Right cardiac atrium (tissue), 5 donors: ENCODE results near the gene KIAA0753. TPM values are rescaled to one million over a fixed set of nuclear protein-coding genes. Genes with fewer than 3 reads are reported as not detected.
A peak's percentile ranks its signal among the peaks of the same experiment; 100 is the strongest.
"Not testable (repeated sequence)": the region's sequence is repeated elsewhere in the genome, so short reads cannot be mapped to it uniquely, and the experiment has no call there.

Experiments used
- ATAC-seq, 2 donors: fragments of 200-7000 bp; cut with Tn5 transposase; one replicate each; pipeline versions ENCODE4 v1.8.0 to v1.9.1; 2020; ENCODE audit warnings: moderate library complexity in 2 of 2, mild to moderate bottlenecking in 1 of 2
- DNase-seq, 3 donors: peaks; one replicate each; pipeline ENCODE4 v3.0.0-alpha.2; 2020
- H3K27ac ChIP-seq: one replicate; pipeline ENCODE4 v1.5.1; 2013; ENCODE audit warnings: mild to moderate bottlenecking, low read length, control low read depth, moderate library complexity
- H3K27me3 ChIP-seq: one replicate; pipeline ENCODE4 v1.6.1; 2013; ENCODE audit not compliant: control insufficient read depth, insufficient read depth
- H3K4me1 ChIP-seq: one replicate; pipeline ENCODE4 v1.6.1; 2013; ENCODE audit warnings: low read length; ENCODE audit not compliant: control insufficient read depth, insufficient read depth
- H3K4me3 ChIP-seq: one replicate; pipeline ENCODE4 v1.5.1; 2013; ENCODE audit warnings: low read length, control low read depth
- H3K9me3 ChIP-seq: one replicate; pipeline ENCODE4 v1.6.1; 2013; ENCODE audit warnings: low read length; ENCODE audit not compliant: control insufficient read depth
- WGBS: extraction: QIAGEN DNeasy Blood & Tissue Kit; methylation state at CpG from one replicate; pipeline ENCODE4 v1.1.7; 2013; 5-methylcytosine and 5-hydroxymethylcytosine counted together
- intact Hi-C, 4 donors: fragments of 100-400 bp; cut with DNase I; formaldehyde crosslinking; loops; one replicate each; pipeline versions ENCODE4 v1.11.0 to v1.14.0; 2022 to 2023
- polyA plus RNA-seq: library from polyadenylated mRNA; stranded (reverse); fragments of 200-250 nt; gene quantifications from one replicate; pipeline ENCODE4 v1.2.3, GENCODE V29; 2013
- total RNA-seq, 4 donors: library from RNA; stranded (reverse); fragmentation: NEBNext Ultra II Directional; extraction: Animal tissue kit (Norgen Biotek cat#: 25700); gene quantifications; one replicate each; pipeline ENCODE4 v1.2.1, GENCODE V29; 2021
- donor health status: healthy with polysubstance abuse.
- donor health status: DM: no; HTN: yes; CAD: no.
- donor health status: DM: no; HTN: no; CAD: no.
- donor health status: DM: no; HTN: yes; CAD: no; lungs with severe emphysema.
- donor health status: DM: yes; HTN: yes; CAD: no.

Gene KIAA0753
- total and polyA plus RNA-seq, 5 donors = 2.9 to 9.0 (median 6.3) TPM

GRCh38 chr17:6668219-6668618 is 27.7 kb upstream of the KIAA0753 start:
- Histone ChIP-seq H3K4me3 (no peak overlapping the region), H3K27me3 (no peaks in the 10 kb centered on the region), H3K27ac (no peak overlapping the region), H3K9me3 (no peaks in the 10 kb centered on the region), H3K4me1 (no peaks in the 10 kb centered on the region)
- 80% methylated on average over 17 of the region's 17 CpGs for WGBS
- ATAC-seq (no peak), DNase-seq (no peak)
- intact Hi-C loops = loop anchor here (5.0 to 10.0 kb wide), 4 partner anchors 127 to 337 kb away; partner anchors contain the start of gene TEKT1 (in 1 of the 4)

DNA sequence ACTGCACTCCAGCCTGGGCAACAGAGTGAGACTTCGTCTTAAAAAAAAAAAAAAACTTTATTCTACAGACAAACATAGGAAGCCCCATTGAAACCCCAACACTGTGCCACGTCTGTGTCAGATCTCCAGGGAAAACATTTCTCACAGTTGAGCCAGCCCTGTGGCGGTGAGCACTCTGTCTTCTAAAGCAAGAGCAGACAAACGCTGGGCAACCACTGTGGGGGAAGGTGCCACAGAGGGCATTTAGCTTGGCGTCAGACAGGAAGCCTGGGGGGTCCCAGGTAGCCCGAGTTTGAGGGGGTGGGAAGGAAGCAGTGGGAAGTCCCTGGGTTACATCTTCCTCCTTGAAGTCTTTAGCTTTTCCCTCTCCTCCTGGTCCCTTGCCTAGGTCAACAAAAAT is 27.0 kb upstream of the KIAA0753 start:
- no peak for DNase-seq
- H3K4me1 ChIP-seq = no peaks in the 10 kb centered on the region
- no peak overlapping the region for H3K27ac ChIP-seq
- no peaks in the 10 kb centered on the region for H3K9me3 ChIP-seq
- intact Hi-C loops = loop anchor here (5.0 to 10.0 kb wide), 4 partner anchors 127 to 337 kb away; partner anchors contain the start of gene TEKT1 (in 1 of the 4)
- no peak overlapping the region for H3K4me3 ChIP-seq
- no peaks in the 10 kb centered on the region for H3K27me3 ChIP-seq
- 50% methylated on average over 6 of the region's 6 CpGs for WGBS
- ATAC-seq = no peak

- no peak for ATAC-seq
- 95% methylated on average over 6 of the region's 6 CpGs for WGBS
- intact Hi-C loops = loop anchor here (5.0 to 10.0 kb wide), 4 partner anchors 128 to 338 kb away; partner anchors contain the start of gene TEKT1 (in 1 of the 4)
Observed at GRCh38 chr17:6666557-6666956, 26.0 kb upstream of the KIAA0753 start.

GRCh38 chr17:6666077-6666521 is 25.6 kb upstream of the KIAA0753 start:
- Histone ChIP-seq H3K27me3 (no peaks in the 10 kb centered on the region), H3K4me3 (no peak overlapping the region), H3K27ac (no peak overlapping the region), H3K9me3 (no peaks in the 10 kb centered on the region), H3K4me1 (no peaks in the 10 kb centered on the region)
- peak; percentile 70 to 81 (median 77) for DNase-seq
- intact Hi-C loops = loop anchor here (5.0 to 10.0 kb wide), 4 partner anchors 129 to 339 kb away; partner anchors contain the start of gene TEKT1 (in 1 of the 4)
- WGBS = 15% methylated on average over 9 of the region's 9 CpGs
- ATAC-seq = peak; percentile 91 to 93

More at GRCh38 chr17:6666557-6666956, 26.0 kb upstream of the KIAA0753 start:
- H3K27me3 ChIP-seq = no peaks in the 10 kb centered on the region
- no peak for DNase-seq
- no peak overlapping the region for H3K27ac ChIP-seq
- no peaks in the 10 kb centered on the region for H3K4me1 ChIP-seq
- no peaks in the 10 kb centered on the region for H3K9me3 ChIP-seq
- H3K4me3 ChIP-seq = no peak overlapping the region

- not testable (repeated sequence) for H3K27ac ChIP-seq, ATAC-seq, H3K9me3 ChIP-seq, H3K4me1 ChIP-seq, H3K4me3 ChIP-seq, DNase-seq, H3K27me3 ChIP-seq
- WGBS = 91% methylated on average over 14 of the region's 14 CpGs
- intact Hi-C loops = loop anchor here in 3 of 4 donors (10.0 kb wide), 3 partner anchors 132 to 342 kb away; partner anchors contain the start of gene TEKT1 (in 1 of the 3)
Observed at GRCh38 chr17:6663200-6663599, 22.7 kb upstream of the KIAA0753 start.

DNA sequence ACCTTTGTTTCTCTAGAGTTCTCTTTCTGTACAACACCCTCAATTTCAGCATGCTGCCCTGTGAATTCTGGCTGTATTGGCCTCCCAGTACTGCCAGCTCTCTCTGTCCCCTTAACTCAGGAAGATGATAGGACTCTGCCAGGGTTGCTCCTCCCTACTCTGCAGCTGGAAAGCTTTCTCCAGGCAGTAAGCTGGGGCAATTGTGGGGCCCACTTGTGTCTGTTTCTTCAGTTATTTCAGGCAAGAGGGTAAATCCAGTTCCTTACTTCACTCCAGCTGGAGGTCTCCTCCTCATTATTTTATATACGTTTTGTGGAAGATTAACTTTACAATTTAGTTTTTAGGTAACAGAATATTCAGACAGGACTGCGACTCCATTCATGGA is 20.9 kb upstream of the KIAA0753 start:
- no peak for DNase-seq
- intact Hi-C loops = loop anchor here in 3 of 4 donors (10.0 kb wide), 3 partner anchors 133 to 343 kb away; partner anchors contain the start of gene TEKT1 (in 1 of the 3)
- no peak overlapping the region for H3K4me3 ChIP-seq
- H3K4me1 ChIP-seq = no peaks in the 10 kb centered on the region
- no peak overlapping the region for H3K27ac ChIP-seq
- H3K27me3 ChIP-seq = no peaks in the 10 kb centered on the region
- no peak for ATAC-seq
- H3K9me3 ChIP-seq = no peaks in the 10 kb centered on the region
- WGBS = 82% methylated on average over 2 of the region's 2 CpGs

DNA sequence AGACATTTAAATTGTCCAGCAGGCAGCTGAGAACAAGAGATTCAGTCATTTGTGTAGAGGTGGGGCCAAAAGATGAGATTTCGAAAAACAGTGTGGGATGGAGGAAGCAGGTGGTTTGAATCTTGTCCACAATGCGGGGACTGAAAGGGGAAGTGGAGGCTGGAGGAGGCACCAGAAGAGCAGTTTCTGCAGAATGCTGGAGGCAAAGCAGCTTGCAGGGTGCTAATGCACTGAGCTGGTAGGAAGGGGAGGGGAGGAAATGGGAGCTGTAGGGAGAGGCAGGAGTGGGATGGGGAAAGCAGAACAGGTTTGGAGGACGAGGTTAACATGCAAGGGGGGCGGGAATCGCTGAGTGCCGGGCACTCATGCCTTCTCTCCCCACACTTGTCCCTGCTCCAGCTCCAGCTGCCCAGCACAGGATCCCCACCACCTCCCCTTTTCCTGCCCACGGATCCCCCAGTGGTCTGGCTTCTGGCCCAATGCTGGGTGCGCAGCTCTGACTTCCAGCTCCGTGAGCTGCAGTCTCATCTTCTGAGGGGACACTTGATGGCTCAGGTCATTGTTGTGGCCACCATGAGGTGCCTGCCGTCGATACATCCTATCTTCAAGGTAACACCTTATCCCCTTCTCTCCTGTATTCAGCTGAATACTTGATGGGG is 20.4 kb upstream of the KIAA0753 start:
- intact Hi-C loops = loop anchor here in 3 of 4 donors (10.0 kb wide), 3 partner anchors 134 to 344 kb away; partner anchors contain the start of gene TEKT1 (in 1 of the 3)
- 35% methylated on average over 11 of the region's 11 CpGs for WGBS
- Histone ChIP-seq H3K9me3 (no peaks in the 10 kb centered on the region), H3K27ac (no peak overlapping the region), H3K4me3 (no peak overlapping the region), H3K27me3 (no peaks in the 10 kb centered on the region), H3K4me1 (no peaks in the 10 kb centered on the region)
- DNase-seq (no peak), ATAC-seq (no peak)

DNA sequence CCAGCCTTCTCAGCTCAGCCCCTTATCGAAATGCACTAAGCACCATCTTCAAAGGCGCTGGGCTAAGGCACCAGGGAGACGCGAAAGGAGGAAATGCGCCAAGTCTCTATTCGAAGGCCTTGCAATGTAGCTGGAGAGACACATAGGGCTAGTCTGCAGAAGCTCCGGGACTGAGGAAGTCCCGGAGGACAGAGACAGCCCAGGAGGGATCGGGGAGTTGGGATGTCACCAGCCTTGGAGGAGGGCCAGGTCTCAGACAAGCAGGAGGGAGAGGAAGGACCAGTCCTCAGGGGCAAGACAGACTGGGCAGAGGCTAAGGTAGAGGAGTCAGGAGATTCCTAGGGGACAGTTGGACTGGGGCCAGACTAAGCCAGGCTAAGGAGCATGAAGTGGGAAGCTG is 19.6 kb upstream of the KIAA0753 start:
- no peaks in the 10 kb centered on the region for H3K27me3 ChIP-seq
- no peaks in the 10 kb centered on the region for H3K4me1 ChIP-seq
- H3K9me3 ChIP-seq = no peaks in the 10 kb centered on the region
- H3K4me3 ChIP-seq = no peak overlapping the region
- DNase-seq (no peak), ATAC-seq (no peak)
- intact Hi-C loops = loop anchor here in 3 of 4 donors (10.0 kb wide), 3 partner anchors 135 to 345 kb away; partner anchors contain the start of gene TEKT1 (in 1 of the 3)
- H3K27ac ChIP-seq = no peak overlapping the region
- WGBS = 67% methylated on average over 9 of the region's 9 CpGs

- WGBS = 79% methylated on average over 5 of the region's 5 CpGs
- intact Hi-C loops = not testable (repeated sequence)
Observed at GRCh38 chr17:6658411-6658810, 17.9 kb upstream of the KIAA0753 start.

GRCh38 chr17:6657633-6658287 is 17.2 kb upstream of the KIAA0753 start:
- no peak for ATAC-seq
- intact Hi-C loops = no loop called here
- Histone ChIP-seq H3K4me3 (no peak overlapping the region), H3K9me3 (no peaks in the 10 kb centered on the region), H3K4me1 (no peaks in the 10 kb centered on the region), H3K27me3 (no peaks in the 10 kb centered on the region), H3K27ac (no peak overlapping the region)
- 72% methylated on average over 18 of the region's 18 CpGs for WGBS
- no peak for DNase-seq

More at GRCh38 chr17:6658411-6658810, 17.9 kb upstream of the KIAA0753 start:
- DNase-seq, H3K4me1 ChIP-seq, H3K27ac ChIP-seq, H3K27me3 ChIP-seq, H3K4me3 ChIP-seq, ATAC-seq, H3K9me3 ChIP-seq: not testable (repeated sequence)
